SK-N-SH (cell line): Measurements from ENCODE around the gene CNTNAP2.

Source experiments
- EZH2phosphoT487 ChIP-seq: fragments of 200-600 bp; sonication (generic); IDR thresholded peaks from 2 replicates; pipeline ENCODE4 v1.6.1; 2017; ENCODE audit warnings: low read depth, mixed run types, mild to moderate bottlenecking, antibody characterized with exemption, moderate library complexity, borderline replicate concordance
- FOXM1 ChIP-seq: IDR thresholded peaks from 2 replicates; pipeline ENCODE4 v1.4.0; 2012; ENCODE audit warnings: low read depth, mild to moderate bottlenecking
- SIN3A ChIP-seq: IDR thresholded peaks from 2 replicates; pipeline ENCODE4 v1.6.1; 2012; ENCODE audit warnings: low read depth, mild to moderate bottlenecking, low read length, moderate library complexity, borderline replicate concordance
- SMC3 ChIP-seq: IDR thresholded peaks from 2 replicates; pipeline ENCODE4 v1.6.1; 2012; ENCODE audit warnings: low read depth, low read length, improper control_type of control experiment
- TF ChIP-seq, protein P1 (sequence below): fragments of 200-600 bp; sonication (generic); IDR thresholded peaks from 2 replicates; pipeline ENCODE4 v1.6.1; 2017; ENCODE audit warnings: antibody characterized with exemption, mild to moderate bottlenecking, moderate library complexity
- TF ChIP-seq, protein P2 (sequence below): IDR thresholded peaks from 2 replicates; pipeline ENCODE4 v1.4.0; 2012; ENCODE audit warnings: low read depth

DNA sequence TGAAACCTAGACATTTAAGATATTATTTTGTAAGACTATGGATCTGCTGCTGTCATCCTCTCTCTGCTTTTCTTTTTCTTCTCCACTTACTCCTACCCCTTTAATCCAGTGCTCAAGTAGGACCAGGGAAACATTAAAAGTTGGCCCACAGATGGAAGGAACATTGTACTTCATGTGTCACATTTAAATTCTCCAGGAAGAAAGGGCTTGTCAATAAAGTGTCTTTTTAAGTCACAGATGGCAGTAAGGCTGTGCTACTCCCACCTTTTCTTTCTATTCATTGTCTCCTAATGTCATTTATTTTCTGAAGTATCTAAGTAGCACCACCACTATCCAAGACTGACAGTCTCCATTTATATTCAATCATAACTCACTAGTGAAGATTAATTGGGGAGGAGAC lies 1736.2 kb downstream of the CNTNAP2 start:
- TF ChIP-seq, protein P1, sequence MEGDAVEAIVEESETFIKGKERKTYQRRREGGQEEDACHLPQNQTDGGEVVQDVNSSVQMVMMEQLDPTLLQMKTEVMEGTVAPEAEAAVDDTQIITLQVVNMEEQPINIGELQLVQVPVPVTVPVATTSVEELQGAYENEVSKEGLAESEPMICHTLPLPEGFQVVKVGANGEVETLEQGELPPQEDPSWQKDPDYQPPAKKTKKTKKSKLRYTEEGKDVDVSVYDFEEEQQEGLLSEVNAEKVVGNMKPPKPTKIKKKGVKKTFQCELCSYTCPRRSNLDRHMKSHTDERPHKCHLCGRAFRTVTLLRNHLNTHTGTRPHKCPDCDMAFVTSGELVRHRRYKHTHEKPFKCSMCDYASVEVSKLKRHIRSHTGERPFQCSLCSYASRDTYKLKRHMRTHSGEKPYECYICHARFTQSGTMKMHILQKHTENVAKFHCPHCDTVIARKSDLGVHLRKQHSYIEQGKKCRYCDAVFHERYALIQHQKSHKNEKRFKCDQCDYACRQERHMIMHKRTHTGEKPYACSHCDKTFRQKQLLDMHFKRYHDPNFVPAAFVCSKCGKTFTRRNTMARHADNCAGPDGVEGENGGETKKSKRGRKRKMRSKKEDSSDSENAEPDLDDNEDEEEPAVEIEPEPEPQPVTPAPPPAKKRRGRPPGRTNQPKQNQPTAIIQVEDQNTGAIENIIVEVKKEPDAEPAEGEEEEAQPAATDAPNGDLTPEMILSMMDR, result no peak
- no peak for TF ChIP-seq EZH2phosphoT487
- TF ChIP-seq, protein P2, sequence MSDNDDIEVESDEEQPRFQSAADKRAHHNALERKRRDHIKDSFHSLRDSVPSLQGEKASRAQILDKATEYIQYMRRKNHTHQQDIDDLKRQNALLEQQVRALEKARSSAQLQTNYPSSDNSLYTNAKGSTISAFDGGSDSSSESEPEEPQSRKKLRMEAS, result no peak
- no peak for TF ChIP-seq SMC3
- TF ChIP-seq FOXM1, result no peak
- TF ChIP-seq SIN3A, result no peak
